ENCODE data around the gene TBC1D9B.

The TBC1D9B gene

DNA sequence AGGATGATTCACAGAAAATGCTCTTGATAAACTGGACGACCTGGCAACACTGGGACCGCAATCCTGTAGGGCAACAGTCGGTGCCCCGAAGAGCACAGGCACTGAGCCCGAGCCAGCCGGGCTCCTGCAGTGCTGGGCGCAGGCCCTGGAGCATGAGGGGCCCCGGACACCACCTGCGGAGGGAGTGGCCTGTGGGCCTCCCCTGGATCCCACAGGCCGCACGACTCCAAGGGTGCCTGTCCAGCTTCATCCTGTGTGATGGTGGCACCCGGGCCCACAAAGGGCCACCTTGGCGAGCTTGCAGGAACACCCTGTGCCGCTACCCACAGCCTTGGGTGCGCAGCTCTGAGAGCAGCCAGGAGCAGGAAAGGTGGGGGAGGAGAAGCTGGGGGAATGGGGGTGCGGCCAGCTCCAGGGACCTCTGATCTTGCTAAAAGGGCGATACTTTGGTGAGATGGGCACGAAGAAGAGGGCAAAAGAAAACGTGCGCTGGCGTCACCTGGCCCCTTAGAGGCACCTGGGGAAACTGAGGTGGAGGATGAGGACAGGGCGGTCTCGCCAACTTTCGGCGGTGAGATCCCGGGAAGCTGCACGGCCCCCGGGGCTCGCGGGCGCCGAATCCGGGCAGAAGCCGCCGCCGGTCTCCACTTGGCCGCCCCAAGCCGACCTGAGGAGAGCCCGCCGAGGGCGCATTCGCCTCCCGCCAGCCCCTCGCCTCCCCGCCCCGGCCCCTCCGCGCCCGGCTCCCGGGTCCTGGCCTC is 722 bp downstream of the TBC1D9B start:
- no peak for DNase-seq (ENCODE audit: low read depth)

- no peak for DNase-seq (ENCODE audit: low read depth)
Observed at GRCh38 chr5:179906294-179906794, 1.4 kb downstream of the TBC1D9B start.

- no peak for DNase-seq (ENCODE audit: low read depth)
Observed at GRCh38 chr5:179905161-179905560, 2.5 kb downstream of the TBC1D9B start.

DNA sequence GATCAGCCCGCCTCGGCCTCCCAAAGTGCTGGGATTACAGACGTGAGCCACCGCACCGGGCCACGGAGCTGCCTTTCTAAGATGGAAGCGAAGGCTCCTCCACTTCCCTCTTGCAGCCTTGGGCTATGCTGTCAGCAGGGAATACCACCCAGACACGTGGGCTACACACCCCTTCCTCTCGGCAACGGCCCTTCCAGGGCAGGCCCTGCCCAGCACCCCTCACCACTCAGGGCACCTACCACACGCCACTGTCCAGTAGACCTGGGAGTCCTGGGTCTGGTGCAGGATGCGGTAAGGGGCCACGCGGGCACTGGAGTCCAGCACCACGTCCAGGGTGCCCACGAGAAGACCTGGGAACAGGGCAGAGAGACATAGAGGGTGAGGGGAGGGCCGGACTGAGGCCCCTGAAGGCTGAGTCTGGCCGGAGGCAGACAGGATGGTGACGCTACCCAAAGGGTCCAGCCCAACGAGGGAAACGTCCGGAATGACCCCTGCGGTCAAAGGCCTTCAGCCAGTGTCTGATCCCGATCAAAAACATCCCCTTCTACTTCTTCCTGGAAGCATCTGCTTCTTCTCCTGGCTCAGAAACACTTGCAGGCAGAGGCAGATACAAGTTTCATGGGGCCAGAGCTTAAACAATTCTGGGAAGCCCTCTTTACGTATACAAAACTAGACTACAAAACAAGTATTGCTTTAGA is 3.1 kb downstream of the TBC1D9B start:
- no peak for DNase-seq (ENCODE audit: low read depth)

DNA sequence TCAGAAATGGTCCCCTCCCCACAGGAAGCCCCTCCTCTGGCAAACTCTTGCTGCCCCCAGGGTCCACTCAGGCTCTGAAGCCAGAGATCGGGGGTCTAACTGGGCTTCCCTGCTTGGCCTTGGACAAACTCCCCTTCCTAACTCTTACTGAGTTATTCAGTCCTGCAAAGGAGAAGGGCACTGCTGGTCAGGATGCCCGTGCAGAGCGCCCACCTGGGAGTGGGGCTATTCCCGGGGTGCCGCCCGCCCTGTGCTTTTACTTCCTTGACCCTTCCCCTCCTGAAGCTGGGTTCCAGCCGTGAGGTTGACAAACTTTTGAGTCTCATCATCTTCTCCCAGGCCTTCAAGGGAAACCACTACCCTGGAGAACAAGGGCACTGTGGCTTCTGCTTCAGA is 4.9 kb downstream of the TBC1D9B start:
- DNase-seq (ENCODE audit: low read depth): no peak

DNA sequence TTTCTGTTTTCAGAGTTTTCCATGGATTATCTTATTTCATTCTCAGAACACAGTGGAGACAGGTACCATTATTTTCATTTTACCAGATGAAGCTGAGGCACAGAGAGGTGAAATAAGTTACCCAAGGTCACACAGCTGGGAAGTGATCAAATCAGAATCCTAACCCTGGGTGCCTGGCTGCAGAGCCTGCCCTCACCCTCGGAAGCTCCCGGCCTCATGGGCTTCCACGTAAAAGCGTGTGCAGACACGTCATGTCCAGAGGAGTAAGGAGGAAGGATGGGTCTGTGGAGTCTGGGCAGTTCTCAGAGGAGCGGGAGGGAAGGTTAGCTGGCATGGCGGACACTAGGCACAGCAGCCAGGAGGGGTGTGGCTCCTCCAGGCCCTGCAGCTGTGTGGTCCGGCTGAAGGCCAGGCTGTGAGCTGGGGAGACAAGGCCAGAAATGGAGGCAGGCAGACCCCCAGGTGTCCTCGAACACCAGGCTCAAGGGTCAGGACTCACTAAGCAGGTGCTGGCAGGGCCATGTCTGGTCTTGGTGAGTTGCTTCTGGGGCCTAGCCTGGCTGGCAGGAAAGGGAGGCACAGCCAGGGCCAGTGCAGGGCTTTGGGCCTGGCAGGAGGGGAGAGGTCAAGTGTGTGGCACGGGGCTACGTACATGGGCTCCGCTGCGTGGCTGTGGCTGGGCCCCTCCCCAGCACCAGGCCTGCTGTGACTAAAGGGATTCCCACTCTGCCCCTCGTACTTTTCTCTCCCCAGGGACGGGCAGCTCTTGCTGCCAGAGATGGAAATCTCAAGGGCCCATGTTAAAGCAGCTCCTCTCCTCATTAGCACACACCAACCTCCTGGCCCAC is 5.6 kb downstream of the TBC1D9B start:
- DNase-seq (ENCODE audit: low read depth): no peak

DNA sequence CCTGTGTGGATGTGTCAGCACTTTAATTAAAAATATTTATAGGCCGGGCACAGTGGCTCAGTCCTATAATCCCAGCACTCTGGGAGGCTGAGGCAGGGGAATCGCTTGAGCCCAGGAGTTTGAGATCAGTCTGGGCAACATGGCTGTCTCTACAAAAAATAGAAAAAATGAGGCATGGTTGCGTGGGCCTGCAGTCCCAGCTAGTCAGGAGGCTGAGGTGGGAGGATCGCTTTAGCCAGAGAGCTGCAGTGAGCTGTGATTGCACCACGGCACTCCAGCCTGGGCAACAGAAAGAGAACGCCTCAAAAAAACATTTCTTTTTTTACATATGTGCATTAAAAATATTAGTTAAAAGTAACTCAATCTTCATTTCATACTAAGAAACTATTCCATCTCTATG is 6.2 kb downstream of the TBC1D9B start:
- DNase-seq (ENCODE audit: low read depth): no peak

DNA sequence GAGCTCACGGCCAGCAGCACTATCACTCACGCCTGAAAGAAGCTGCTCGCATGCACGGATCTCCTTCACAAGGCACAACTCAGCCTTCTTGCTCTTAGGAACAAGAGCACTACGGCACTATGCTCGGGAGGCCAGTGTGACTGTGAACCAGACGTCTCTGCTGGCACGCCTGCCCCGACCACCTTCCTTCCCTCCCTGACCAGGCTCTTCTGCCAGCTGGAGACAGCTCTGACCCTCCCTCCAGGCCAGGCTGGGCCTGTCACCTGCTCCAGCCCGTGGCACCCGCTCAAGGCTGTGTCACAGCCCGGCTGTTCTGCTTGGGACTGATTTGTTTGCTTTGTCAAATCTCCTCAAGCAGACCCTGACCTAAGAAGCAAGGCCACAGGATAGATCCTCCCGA is 7.0 kb downstream of the TBC1D9B start:
- DNase-seq (ENCODE audit: low read depth): no peak

DNA sequence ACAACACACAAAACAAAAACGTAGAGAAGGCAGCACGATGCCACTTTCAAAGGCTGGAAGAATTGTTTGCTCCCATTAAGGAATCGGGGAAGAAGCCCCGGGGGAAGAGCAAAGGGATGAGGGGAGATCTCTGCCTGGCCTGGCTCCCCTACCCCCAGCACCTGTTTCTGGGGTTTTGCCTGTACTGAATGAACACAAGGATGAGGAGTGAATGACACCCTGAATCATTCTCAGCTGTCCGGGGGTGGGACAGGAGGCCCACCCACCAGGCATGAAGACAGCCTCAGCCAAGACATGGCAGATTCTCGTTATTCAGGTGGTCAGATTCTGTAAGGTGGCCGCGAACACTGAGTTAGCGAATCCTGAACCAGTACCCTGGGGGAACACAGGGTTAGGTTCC is 7.5 kb downstream of the TBC1D9B start:
- DNase-seq (ENCODE audit: low read depth): no peak

GRCh38 chr5:179895861-179896260 is 11.8 kb downstream of the TBC1D9B start:
- DNase-seq (ENCODE audit: low read depth): no peak

- DNase-seq (ENCODE audit: low read depth): no peak
Observed at GRCh38 chr5:179893958-179894895, 13.5 kb downstream of the TBC1D9B start.

- no peak for DNase-seq (ENCODE audit: low read depth)
Observed at GRCh38 chr5:179893076-179893957, 14.4 kb downstream of the TBC1D9B start.

GRCh38 chr5:179892255-179892654 is 15.4 kb downstream of the TBC1D9B start:
- DNase-seq (ENCODE audit: low read depth): no peak

DNA sequence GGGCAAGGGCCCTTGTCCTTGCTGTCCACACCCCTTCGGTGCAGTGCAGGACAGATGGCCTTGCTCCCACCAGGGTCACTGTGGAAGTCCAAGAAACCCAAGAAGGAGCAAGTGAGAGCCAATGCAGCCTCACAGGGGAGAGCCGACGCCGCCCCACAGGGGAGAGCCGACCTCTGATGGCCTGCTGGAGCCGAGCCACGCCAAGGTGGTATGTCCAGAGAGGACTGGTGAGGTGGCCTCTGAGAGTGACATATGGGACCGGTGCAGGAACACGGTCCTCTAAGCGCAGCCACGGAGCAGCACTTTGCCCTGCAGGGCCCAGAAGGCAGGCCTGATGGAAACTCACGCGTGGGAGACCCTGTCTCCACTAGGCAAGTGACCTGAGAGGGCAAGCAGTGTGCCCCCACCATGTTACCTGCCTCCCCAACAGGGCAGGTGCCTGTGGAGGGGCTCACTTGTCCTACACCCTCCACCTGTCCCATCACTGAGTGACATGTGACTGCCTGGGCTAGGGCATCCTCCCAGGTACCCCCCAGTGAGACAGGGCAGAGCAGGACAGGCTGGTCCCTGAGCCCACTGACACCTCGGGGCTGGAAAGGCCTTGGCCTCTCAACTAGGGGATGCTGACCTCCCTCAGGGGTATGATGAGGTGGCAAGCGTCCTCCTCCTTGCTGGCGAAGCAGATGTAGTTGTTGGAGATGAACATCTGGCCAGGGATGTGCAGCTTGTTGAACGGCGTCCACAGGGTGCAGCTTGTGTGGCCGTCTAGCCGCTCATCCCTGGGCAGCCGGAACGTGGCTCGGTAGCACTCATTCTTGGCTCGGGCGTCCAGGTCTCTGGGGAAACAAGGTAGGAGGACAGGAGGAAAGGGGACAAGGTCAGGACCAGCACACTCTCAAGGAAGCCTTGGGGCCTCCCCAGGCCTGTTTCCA is 16.7 kb downstream of the TBC1D9B start:
- no peak for DNase-seq (ENCODE audit: low read depth)

GRCh38 chr5:179889885-179890284 is 17.8 kb downstream of the TBC1D9B start:
- no peak for DNase-seq (ENCODE audit: low read depth)

DNA sequence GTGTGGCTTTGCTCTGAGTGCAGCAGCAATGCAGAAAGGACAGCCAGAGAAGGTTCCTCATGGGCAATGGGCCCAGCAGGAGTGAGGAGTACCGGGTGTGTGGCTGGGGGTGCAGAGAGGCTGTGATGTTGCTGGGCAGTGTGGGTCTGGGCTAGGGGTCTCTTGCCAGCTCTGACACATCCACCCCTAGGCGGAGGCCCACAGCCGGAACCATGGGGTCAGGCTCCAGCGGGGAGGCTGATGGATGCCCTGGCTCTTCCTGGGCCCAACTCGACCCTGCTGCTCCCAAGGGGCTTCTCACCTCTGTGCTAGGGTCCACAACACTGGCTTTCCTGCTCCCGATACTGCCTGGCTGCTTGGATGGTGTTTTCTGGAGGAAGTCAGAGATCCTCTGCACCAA is 19.9 kb downstream of the TBC1D9B start:
- no peak for DNase-seq (ENCODE audit: low read depth)

GRCh38 chr5:179887095-179887494 is 20.6 kb downstream of the TBC1D9B start:
- no peak for DNase-seq (ENCODE audit: low read depth)

GRCh38 chr5:179886190-179886911 is 21.3 kb downstream of the TBC1D9B start:
- no peak for DNase-seq (ENCODE audit: low read depth)

All from stimulated activated CD8-positive, alpha-beta memory T cell treated with anti-CD3 and anti-CD28 coated beads, Interleukin-15, amount 100 ng/mL, for 24 hours (primary cell).